HG03196 (cell line): Measurements from ENCODE around the gene SLC34A2.

Experiments
- ATAC-seq: cut with Tn5 transposase; IDR thresholded peaks from one replicate; pipeline ENCODE4 v1.9.1; 2021; ENCODE audit not compliant: unreplicated experiment

The SLC34A2 gene

GRCh38 chr4:25713812-25714211 is 58.2 kb downstream of the SLC34A2 start:
- no peak for ATAC-seq

GRCh38 chr4:25722964-25723363 is 67.3 kb downstream of the SLC34A2 start:
- ATAC-seq, result no peak

- no peak for ATAC-seq
These were observed 67.8 kb downstream of the SLC34A2 start for GRCh38 chr4:25723409-25723808.

GRCh38 chr4:25725870-25726269 is 70.2 kb downstream of the SLC34A2 start:
- no peak for ATAC-seq

GRCh38 chr4:25727711-25728493 is 72.3 kb downstream of the SLC34A2 start:
- no peak for ATAC-seq
